GM12892 (cell line): ENCODE data around the gene TLX2.

Source experiments
- DNase-seq: peaks from one replicate; pipeline ENCODE4 v3.0.0; 2011; ENCODE audit not compliant: insufficient read length
- FAIRE-seq: peaks from 2 replicates; lab custom pipeline; 2011; peaks lifted over from hg19 to GRCh38; lab: Jason Lieb, UNC
- POLR2A ChIP-seq: IDR thresholded peaks from 2 replicates; pipeline ENCODE4 v1.6.1; 2011; ENCODE audit warnings: low read depth, low read length, control low read depth
- POLR2AphosphoS5 ChIP-seq: IDR thresholded peaks from 2 replicates; pipeline ENCODE4 v1.6.1; 2011; ENCODE audit warnings: low read depth, low read length, control low read depth
- TAF1 ChIP-seq: IDR thresholded peaks from 2 replicates; pipeline ENCODE4 v1.6.1; 2011; ENCODE audit warnings: low read depth, mild to moderate bottlenecking, control low read depth, low read length, borderline replicate concordance

TLX2 gene

GRCh38 chr2:74522516-74522915 lies 8.3 kb downstream of the TLX2 start:
- FAIRE-seq: no peak
- TF ChIP-seq TAF1 (no peak), POLR2AphosphoS5 (no peak), POLR2A (no peak)
- no peak for DNase-seq

DNA sequence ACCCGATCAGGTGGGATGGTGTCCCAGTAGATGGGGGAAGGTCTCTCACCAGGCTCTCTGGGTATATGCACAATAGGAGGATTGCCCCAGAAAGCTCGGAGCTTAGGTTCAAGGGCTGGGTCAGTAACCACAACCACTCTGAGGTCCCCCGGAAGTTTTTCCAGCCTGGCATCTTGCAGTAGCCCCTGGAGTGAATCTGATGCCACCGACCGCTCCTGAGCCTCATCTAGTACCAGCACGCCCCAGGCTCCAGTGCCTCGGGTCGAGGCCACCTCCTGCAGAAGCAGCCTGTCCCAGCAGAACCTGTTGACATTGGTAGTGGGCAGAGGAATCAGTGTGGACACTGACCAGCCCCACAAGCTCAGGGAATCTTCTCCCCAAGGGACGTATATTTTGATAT lies 9.8 kb downstream of the TLX2 start:
- no peak for FAIRE-seq
- TF ChIP-seq POLR2AphosphoS5: no peak
- no peak for TF ChIP-seq TAF1
- TF ChIP-seq POLR2A: no peak
- DNase-seq: no peak

- FAIRE-seq (no peak), DNase-seq (no peak)
- TF ChIP-seq POLR2AphosphoS5 (no peak), TAF1 (no peak), POLR2A (no peak)
Observed at GRCh38 chr2:74524955-74525716, 10.9 kb downstream of the TLX2 start.

- no peak for TF ChIP-seq TAF1
- peak; percentile 39 for TF ChIP-seq POLR2A
- TF ChIP-seq POLR2AphosphoS5: 0 out of 2 replicates have a peak, but pooled peaks have one; percentile 30
- DNase-seq (no peak), FAIRE-seq (peak; percentile 30)
Observed at GRCh38 chr2:74525717-74526648, 11.7 kb downstream of the TLX2 start, which contains the start of gene DQX1. DQX1 (minus strand) TSS chr2:74526231; CDS start chr2:74525729, 502 bp downstream.

DNA sequence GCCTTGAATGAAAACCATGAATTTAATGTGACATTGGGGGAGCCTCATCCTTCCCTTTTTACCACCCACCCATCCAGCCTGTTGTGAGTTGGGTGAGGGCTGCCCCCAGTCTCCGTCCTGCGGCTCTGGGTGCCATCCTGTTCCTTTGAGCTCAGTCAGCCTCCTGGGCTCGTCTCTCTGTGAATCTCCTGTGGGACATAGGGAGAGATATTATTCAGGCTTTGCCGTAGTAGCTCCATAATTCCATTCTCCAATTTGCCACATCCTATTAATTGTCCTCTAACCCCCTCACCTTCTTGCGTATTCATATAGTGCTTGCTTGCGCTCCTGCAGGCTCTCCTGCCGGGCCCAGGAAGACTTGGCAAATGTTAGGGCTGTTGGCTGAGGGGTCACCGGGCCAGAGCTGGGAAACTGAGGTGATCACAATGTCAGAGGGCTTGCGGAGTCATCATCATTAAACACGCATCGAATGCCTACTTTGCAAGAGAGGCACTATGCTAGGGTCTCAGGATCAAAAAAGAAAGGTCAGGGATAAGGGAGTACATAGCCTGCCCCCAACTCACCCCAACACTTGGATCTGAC lies 12.5 kb downstream of the TLX2 start:
- DNase-seq (no peak), FAIRE-seq (no peak)
- no peak for TF ChIP-seq POLR2AphosphoS5
- TF ChIP-seq TAF1: no peak
- no peak; the same call in 1 of the 2 replicates for TF ChIP-seq POLR2A

DNA sequence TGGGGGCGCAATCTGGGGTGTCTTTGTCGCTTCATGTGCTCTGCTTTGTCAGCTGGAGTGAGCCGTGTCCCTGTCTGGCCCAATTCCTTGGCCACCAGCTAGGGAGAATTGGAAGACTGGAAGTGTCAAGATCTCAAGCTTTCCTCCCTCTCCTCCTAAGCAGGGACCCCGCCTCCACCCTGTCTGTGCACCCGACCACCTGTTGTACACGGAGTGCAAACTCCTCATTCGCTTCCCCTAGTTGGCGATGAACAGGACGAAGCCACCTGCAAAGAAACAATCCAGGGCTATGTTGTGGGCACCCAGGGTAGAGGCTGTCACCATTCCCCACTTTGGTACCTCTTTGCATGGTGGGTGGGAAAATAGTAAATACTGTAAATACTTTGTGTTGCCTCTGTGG lies 13.5 kb downstream of the TLX2 start:
- no peak for FAIRE-seq
- DNase-seq: no peak
- TF ChIP-seq POLR2AphosphoS5: peak; percentile 19; the same call in 1 of the 2 replicates
- TF ChIP-seq TAF1: no peak
- TF ChIP-seq POLR2A: no peak

DNA sequence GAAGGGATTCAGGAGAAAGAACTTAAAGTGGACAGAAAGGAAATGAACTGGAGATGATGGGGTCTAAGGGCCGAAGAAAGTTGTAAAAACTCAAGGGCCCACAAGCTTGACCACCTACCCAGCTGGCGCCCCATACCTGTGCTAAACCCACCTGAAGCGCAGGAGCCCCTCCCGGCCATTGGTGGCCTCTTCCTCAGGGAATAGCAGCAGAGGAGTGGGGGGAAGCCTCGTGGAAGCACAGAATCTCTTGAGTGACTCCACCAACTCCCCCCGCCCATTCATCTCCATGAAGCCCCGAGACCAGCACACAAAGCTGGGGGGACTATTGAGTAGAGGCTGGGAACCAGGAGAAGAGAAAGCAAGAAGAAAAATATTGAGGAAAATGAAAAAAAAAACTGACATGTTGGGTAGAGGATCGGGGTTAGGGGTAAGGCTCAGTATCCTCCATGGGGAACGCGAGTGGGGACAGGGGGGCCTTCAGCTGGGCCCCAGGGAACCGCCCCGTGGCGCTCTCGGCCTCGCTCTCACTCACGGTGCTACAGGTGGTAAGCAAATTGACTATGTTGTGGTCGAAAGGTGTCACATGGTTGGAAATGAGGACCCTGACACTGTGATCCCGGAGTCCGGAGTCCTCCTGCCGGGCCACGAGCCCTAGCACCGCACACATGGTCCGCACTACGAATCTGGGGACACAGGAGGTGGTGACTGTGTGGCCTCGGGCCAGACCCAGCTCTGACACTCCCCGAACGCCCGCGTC lies 14.5 kb downstream of the TLX2 start:
- FAIRE-seq: no peak
- TF ChIP-seq TAF1 (no peak), POLR2A (no peak), POLR2AphosphoS5 (no peak)

DNA sequence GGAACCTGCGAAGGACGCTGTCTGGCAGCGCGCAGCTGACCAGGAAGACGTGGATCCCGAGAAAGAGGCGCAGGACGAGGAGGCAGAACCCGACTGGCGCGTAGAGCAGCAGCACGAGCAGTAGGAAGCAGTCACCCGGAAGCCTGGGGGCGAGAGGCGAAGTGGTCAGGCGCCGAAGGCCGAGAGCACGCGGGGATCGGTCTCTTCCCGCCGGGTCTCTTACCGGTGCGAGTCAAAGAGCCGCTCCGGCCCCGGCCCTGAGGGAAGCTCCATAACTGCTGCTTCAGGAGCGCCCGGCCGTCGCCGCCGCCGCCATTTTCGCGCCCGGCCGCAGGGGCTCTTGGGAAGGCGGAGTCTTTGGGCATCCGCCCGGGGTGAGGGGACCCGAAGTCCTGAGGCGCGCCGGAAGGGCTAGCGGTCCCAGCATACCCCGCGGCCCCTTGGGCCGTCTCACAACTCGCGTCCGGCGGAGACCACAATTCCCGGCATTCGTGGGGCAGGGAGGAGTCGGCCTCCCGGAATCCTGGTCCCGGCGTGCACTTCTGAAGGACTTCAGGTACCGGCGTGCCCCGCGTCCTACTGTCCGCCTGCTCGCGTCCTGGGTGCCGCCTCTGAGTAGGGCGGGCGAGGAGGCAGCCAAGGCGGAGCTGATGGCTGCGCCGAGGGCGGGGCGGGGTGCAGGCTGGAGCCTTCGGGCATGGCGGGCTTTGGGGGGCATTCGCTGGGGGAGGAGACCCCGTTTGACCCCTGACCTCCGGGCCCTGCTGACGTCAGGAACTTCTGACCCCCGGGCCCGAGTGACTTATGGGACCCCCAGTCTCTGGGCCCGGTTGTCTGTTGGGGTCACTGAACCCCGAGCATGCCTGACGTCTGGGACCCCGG lies 15.3 kb downstream of the TLX2 start, which contains the start of the genes AUP1 and HTRA2:
Gene AUP1, minus strand, starts transcription at position 350 of the 882 bp plus-strand sequence. Its CDS starts 77 bp downstream, at position 273.
Gene HTRA2, plus strand, starts transcription at position 577 of the 882 bp plus-strand sequence. Its CDS starts 74 bp downstream, at position 651.
- DNase-seq (peak; percentile 99), FAIRE-seq (peak; percentile 93)
- TF ChIP-seq POLR2AphosphoS5 (peak; percentile 75; the same call in 1 of the 2 replicates), TAF1 (peak; percentile 95), POLR2A (peak; percentile 91)

More for the DNA sequence above, 14.5 kb downstream of the TLX2 start:
- DNase-seq: no peak
